Stomach (tissue), 9 donors: Measurements from ENCODE around the gene ZFP36L2. TPM values are rescaled to one million over a fixed set of nuclear protein-coding genes. Genes with fewer than 3 reads are reported as not detected.

Experiments used
- DNase-seq, 2 donors: peaks; one replicate each; pipeline versions ENCODE4 v3.0.0 to v3.0.0-alpha.2; 2013 to 2019
- H3K27ac ChIP-seq, 5 donors: fragments of 200-600 bp in 4 of 5; sonication (generic) in 4 of 5; one replicate each; pipeline ENCODE4 v1.5.1; 2013 to 2019; ENCODE audit warnings: mild to moderate bottlenecking in 1 of 5, moderate library complexity in 1 of 5
- H3K27me3 ChIP-seq, 3 donors: fragments of 200-600 bp; sonication (generic); one replicate each; pipeline ENCODE4 v1.5.1; 2017 to 2019; ENCODE audit warnings: mixed run types in 1 of 3
- H3K36me3 ChIP-seq, 4 donors: fragments of 200-600 bp; sonication (generic); 1 replicate in 3 of 4; 2 replicates in 1 of 4; pipeline ENCODE4 v1.5.1; 2016 to 2019
- H3K4me1 ChIP-seq, 4 donors: fragments of 200-600 bp; sonication (generic); one replicate each; pipeline ENCODE4 v1.5.1; 2016 to 2019
- H3K4me3 ChIP-seq, 4 donors: fragments of 200-600 bp; sonication (generic) in 3 of 4; one replicate each; pipeline ENCODE4 v1.5.1; 2016 to 2019; ENCODE audit warnings: mild to moderate bottlenecking in 1 of 4
- H3K9me3 ChIP-seq, 4 donors: fragments of 200-600 bp; sonication (generic); one replicate each; pipeline ENCODE4 v1.5.1; 2016 to 2019
- CTCF ChIP-seq, 7 experiments: fragments of 450-650 bp in 4 of 7; fragments of 200-600 bp in 3 of 7; sonication (generic) in 3 of 7; IDR thresholded peaks; one replicate each; pipeline ENCODE4 v1.5.1; 2016 to 2019; ENCODE audit warnings: antibody characterized with exemption in 7 of 7, control low read depth in 2 of 7, mild to moderate bottlenecking in 1 of 7
- EP300 ChIP-seq: sonication (generic); formaldehyde crosslinking; IDR thresholded peaks from one replicate; pipeline ENCODE4 v1.6.1; 2017; ENCODE audit warnings: antibody characterized with exemption
- POLR2A ChIP-seq, 4 donors: fragments of 450-650 bp; IDR thresholded peaks; one replicate each; pipeline ENCODE4 v1.6.1; 2016; ENCODE audit warnings: antibody characterized with exemption in 4 of 4, control low read depth in 2 of 4, mild to moderate bottlenecking in 1 of 4, moderate library complexity in 1 of 4
- POLR2AphosphoS5 ChIP-seq, 3 donors: sonication (generic); formaldehyde crosslinking; IDR thresholded peaks; one replicate each; pipeline ENCODE4 v1.6.1; 2016; ENCODE audit warnings: antibody characterized with exemption in 3 of 3
- WGBS, 5 donors: extraction: QIAGEN DNeasy Blood & Tissue Kit in 3 of 5; methylation state at CpG; one replicate each; pipeline versions ENCODE4 v1.1.5 to v1.1.7; 2013 to 2018; 5-methylcytosine and 5-hydroxymethylcytosine counted together
- intact Hi-C: fragments of 100-400 bp; cut with DNase I; formaldehyde crosslinking; loops from one replicate; pipeline ENCODE4 v1.15.1; 2023; ENCODE audit warnings: low total_unique reads
- polyA plus RNA-seq, 3 donors: library from polyadenylated mRNA; stranded (reverse); fragments of 200-250 nt; gene quantifications; one replicate each; pipeline ENCODE4 v1.2.3, GENCODE V29; 2013
- total RNA-seq, 5 donors: library from RNA; depleted of rRNA; stranded (reverse); fragments of >200 nt; gene quantifications; one replicate each; pipeline versions ENCODE4 v1.1.0 to v1.2.3, GENCODE V29; 2014 to 2016
- donor health status: healthy with polysubstance abuse.
- donor health status: Bipolar disorder and iron deficiency.
- donor health status: healthy.

The ZFP36L2 gene
- total and polyA plus RNA-seq, 8 donors, result 43.7 to 189 (median 74.1) TPM

GRCh38 chr2:43273529-43273928 lies 47.1 kb upstream of the ZFP36L2 start:
- H3K36me3 ChIP-seq, result peaks cover 0 to 8% (median 2%) of the 10 kb centered on the region in 4 donors
- H3K27me3 ChIP-seq, result no peaks in the 10 kb centered on the region
- peaks cover 29 to 63% (median 46%) of the 10 kb centered on the region in 4 donors for H3K4me1 ChIP-seq
- intact Hi-C loops, result no loop called here
- peak overlapping the region in 1 of 5 donors; percentile 10 for H3K27ac ChIP-seq
- no peaks in the 10 kb centered on the region for H3K9me3 ChIP-seq
- TF ChIP-seq CTCF (IDR thresholded peaks at IDR 0.05) (no peak), EP300 (no peak), POLR2A (IDR thresholded peaks at IDR 0.05) (no peak), POLR2AphosphoS5 (IDR thresholded peaks at IDR 0.05) (no peak)
- no peak overlapping the region for H3K4me3 ChIP-seq
- 63 to 84% (median 81%) methylated on average over 4 of the region's 4 CpGs for WGBS, 5 donors
- peak in 1 of 2 donors; percentile 5 for DNase-seq

- H3K36me3 ChIP-seq, result peaks cover 0 to 8% (median 2%) of the 10 kb centered on the region in 4 donors
- 84 to 90% (median 88%) methylated on average over 4 of the region's 4 CpGs for WGBS, 5 donors
Measured at GRCh38 chr2:43270930-43271615, 44.7 kb upstream of the ZFP36L2 start.

GRCh38 chr2:43270461-43270860 lies 44.1 kb upstream of the ZFP36L2 start:
- peaks cover 18 to 63% (median 33%) of the 10 kb centered on the region in 4 donors for H3K4me1 ChIP-seq
- no peaks in the 10 kb centered on the region for H3K9me3 ChIP-seq
- TF ChIP-seq POLR2AphosphoS5 (IDR thresholded peaks at IDR 0.05), result no peak
- TF ChIP-seq POLR2A (IDR thresholded peaks at IDR 0.05), result no peak
- TF ChIP-seq CTCF (IDR thresholded peaks at IDR 0.05), result no peak
- no peak for TF ChIP-seq EP300
- peak overlapping the region in 4 of 5 donors; percentile 74 to 83 (median 80) for H3K27ac ChIP-seq
- intact Hi-C loops, result no loop called here
- H3K36me3 ChIP-seq, result peaks cover 0 to 8% (median 1%) of the 10 kb centered on the region in 4 donors
- no peaks in the 10 kb centered on the region for H3K27me3 ChIP-seq
- no peak for DNase-seq
- WGBS, 5 donors, result 91 to 100% (median 94%) methylated on average over 2 of the region's 2 CpGs
- H3K4me3 ChIP-seq, result no peak overlapping the region

More at GRCh38 chr2:43270930-43271615, 44.7 kb upstream of the ZFP36L2 start:
- no peak for DNase-seq
- no peaks in the 10 kb centered on the region for H3K27me3 ChIP-seq
- H3K27ac ChIP-seq, result peak overlapping the region in 3 of 5 donors; percentile 74 to 83 (median 81)
- H3K9me3 ChIP-seq, result no peaks in the 10 kb centered on the region
- intact Hi-C loops, result no loop called here
- H3K4me1 ChIP-seq, result peaks cover 20 to 64% (median 36%) of the 10 kb centered on the region in 4 donors
- TF ChIP-seq POLR2A (IDR thresholded peaks at IDR 0.05) (no peak), EP300 (no peak), CTCF (IDR thresholded peaks at IDR 0.05) (no peak), POLR2AphosphoS5 (IDR thresholded peaks at IDR 0.05) (no peak)
- no peak overlapping the region for H3K4me3 ChIP-seq

GRCh38 chr2:43269706-43270105 lies 43.3 kb upstream of the ZFP36L2 start:
- Histone ChIP-seq H3K36me3 (peaks cover 0 to 8% (median 0%) of the 10 kb centered on the region in 4 donors), H3K9me3 (no peaks in the 10 kb centered on the region), H3K27ac (peak overlapping the region; percentile 4 to 83 (median 80)), H3K4me3 (no peak overlapping the region), H3K27me3 (no peaks in the 10 kb centered on the region), H3K4me1 (peaks cover 18 to 67% (median 38%) of the 10 kb centered on the region in 4 donors)
- 23 to 64% (median 49%) methylated on average over 3 of the region's 3 CpGs for WGBS, 5 donors
- no peak for TF ChIP-seq EP300
- TF ChIP-seq POLR2AphosphoS5 (IDR thresholded peaks at IDR 0.05), result peak in 1 of 3 donors; percentile 26
- TF ChIP-seq POLR2A (IDR thresholded peaks at IDR 0.05), result no peak
- TF ChIP-seq CTCF (IDR thresholded peaks at IDR 0.05), result no peak
- peak; percentile 28 to 57 for DNase-seq
- intact Hi-C loops, result no loop called here
